IPS DF 19.7 (cell line): ENCODE results near the gene OST4.

Experiments used
- DNase-seq: peaks from one replicate; pipeline ENCODE4 v3.0.0-alpha.2; 2013; ENCODE audit warnings: low read depth, low spot score

OST4 gene

DNA sequence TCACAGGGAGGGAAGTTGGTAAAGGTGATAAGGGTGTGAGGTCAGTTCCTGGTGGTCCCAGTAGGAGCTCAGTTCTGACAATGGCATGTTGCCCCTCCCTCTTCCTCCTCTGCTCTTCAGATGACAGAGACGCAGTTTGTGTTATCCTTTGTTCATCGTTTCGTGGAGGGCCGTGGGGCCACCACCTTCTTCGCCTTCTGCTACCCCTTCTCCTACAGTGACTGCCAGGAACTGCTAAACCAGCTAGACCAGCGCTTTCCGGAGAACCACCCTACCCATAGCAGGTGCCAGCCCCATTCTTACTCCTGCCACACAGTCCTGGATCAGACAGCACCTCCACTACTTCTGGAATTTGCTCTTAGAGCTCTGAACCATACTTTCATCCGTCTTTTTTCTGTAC, 17.7 kb downstream of the OST4 start:
- DNase-seq, result no peak

DNA sequence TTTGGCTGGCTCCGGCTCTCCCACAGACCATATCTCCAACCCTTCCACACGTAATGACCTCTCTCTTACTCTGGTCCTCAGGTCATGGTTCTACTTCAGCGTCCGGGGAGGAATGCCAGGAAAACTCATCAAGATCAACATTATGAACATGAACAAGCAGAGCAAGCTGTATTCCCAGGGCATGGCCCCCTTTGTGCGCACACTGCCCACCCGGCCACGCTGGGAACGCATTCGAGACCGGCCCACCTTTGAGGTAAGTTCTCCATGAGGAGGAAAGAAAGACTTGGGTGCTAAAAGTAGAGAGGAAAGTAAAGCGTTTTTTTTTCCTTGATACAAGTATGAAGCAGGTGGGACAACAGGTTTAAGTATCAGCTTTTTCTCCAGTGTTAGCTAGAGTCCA, 18.1 kb downstream of the OST4 start:
- DNase-seq, result no peak

DNA sequence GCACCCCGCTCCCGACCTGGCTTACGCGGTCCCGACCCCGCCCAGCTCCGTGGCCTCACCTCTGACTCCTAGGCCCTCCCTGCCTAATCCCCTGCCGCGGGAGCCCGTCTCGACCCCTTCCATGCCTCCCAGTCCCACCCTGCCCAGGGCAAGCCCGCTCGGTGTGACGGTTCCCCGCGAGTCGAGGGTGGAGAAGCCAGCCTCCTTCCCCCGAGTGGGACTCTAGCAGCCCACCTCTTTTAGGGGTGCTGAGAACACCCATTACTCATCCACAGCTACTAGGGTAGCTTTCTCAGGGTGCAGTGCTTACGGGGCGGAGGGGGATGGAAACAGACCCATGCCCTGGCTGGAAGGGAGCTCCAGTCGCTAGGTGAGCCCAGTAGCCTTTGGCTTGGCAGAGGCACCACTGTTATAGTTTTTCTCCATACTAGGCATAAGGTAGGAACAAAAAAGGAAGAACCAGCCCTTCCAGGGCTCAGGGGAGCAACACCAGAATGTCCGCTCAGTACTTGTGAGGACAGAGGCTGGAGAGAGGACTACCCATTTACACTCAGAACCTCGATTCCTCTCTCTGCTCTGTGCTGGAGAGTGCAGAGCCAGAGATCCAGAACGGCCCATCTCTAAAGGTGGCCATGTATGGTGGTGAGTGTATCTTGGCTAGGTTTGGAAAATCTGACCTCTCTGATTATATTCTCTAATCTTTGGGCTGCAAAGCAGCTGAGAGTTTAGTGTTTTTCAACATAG, 19.4 kb downstream of the OST4 start:
- no peak for DNase-seq

DNA sequence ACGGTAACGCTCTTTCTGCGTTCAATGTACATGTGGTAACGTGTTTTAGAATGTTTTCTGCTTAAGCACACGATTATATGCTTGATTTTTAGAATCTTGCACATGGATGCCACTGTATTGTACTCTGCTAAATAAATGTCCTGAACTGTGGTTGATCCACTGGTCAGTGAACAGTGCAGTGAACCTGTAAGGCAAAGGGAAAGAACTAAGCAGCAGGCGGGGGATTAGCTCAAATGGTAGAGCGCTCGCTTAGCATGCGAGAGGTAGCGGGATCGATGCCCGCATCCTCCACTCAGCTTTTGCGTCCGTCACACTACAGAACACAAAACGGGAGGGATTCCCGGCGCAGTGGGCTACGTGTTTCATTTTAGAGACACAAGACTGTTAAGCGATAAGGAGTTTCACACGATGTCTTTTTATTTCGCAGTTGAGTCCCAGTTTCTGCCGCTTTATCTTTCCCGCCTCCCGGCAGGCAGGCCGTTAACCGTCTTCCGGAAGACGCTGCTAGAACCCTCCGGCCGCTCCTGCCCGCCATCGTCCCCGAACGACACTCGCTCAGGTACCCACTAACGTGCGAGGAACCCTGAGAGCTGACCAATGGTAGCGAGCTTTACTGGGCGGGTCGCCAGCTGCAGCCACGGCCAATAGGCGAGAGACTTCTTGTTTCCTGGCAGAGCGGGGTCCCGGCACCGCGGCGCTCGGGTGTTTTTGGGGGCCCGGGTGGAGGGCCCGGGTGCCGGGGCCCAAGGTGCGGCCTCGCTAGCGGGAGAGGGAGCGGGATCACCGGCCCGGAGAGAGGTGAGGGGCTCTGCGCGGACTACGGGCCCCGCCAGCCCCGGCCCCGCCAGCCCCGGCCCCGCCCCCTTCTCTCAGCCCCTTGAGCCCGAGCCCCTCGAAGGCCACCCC, 20.2 kb downstream of the OST4 start, which contains the start of gene AGBL5:
TSS of gene AGBL5 (plus strand) at position 673 of the 906 bp plus-strand sequence. CDS start 1,291 bp downstream, outside the sequence.
- DNase-seq, result no peak

DNA sequence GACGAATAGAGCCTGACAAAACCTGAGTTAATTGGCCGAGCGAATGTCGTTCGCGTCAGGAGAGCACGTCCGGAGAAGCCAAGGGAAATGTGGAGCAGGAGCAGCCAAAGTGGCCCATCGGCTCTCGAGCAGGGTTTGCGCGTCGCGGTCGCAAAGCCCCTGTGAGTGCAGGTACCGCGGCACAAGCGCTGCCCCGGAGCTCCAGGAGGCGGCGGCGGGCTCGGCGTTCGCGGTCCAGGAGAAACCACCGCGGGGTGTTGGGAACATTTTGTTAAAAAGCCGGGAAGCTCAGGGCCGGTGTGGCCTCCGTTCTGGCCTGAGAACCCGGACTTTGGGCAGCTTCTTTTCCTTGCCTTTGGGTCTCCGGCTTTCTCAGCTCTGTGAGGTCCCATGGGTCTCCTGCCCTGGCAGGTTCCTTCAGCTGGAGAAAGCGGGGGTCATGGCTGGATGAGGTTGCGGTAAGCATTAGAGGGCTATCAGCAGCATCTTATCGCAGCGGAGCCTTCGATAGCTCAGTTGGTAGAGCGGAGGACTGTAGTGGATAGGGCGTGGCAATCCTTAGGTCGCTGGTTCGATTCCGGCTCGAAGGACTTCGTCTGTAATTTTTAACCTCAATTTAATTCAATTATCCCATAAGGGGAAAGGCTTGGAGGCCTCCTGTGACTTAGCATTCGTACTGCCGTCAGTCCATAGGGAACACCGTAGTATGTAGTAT, 21.0 kb downstream of the OST4 start:
- no peak for DNase-seq

DNA sequence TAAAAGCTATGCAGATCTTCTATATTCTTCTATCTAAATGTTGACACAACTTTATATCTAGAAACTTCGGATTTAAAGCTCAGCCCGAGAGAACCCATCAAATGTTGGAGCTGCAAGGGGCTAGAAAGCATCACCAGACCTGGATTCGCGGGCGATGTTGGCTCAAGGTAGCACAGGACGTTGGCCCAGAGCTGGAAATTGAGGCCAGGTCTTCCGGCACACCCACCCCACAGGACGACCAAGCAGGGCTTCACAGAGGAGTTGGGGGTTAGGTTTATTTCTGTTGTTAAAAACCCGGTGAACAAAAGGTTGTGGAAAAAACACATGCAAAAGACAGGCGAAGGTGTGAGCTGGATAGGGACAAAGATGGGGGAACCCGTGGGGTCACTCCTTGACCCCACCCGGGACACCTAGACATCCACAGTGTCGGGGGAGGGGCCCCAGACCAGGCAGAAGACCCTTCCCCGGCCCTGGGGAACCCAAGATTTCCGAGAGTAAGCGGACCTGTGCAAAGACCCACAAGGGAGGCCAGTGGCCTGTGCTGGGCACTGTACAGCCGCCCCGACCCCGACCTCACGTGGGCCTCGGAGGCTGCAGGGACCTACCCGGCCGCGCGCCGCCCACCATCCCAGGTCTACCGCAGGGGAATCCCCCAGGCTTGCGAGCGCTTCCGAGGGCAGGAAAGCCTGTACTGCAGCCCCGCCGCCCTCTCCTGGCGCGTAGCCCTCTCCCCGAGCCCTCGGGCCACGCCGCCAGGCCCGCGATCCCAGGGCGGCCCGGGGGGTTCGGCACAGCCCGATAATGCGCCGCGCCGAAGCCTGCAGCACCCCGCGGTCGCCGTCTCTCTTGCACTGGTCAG, 21.8 kb downstream of the OST4 start:
- no peak for DNase-seq

DNA sequence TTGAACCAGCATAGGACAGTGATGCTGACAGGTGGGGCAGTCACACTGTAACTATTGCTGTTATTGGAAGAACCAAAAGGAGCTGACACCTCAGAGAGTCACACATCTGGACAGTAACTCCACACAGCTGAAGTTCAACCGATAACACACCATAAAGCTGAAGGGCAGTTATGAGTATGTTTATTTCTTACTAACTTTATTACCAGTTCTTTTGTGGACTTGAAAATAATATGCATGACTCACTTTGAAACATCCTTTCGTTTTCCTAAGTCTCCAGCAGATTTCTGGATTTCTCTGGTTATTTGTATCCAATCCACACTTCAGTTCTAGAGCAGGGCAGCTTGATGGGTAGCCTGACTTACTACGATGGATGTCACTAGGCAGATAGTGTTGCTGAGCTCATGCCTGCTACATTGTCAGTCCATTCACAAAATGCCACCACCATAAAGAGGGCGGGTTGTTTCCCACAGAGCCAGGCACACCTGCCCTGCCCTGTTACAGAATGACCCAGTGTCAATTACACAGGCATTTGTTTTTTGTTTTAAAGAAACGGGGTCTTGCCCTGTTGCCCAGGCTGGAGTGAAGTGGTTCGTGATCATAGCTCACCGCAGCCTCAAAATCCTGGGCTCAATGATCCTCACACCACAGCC, 28.3 kb downstream of the OST4 start:
- DNase-seq, result no peak

DNA sequence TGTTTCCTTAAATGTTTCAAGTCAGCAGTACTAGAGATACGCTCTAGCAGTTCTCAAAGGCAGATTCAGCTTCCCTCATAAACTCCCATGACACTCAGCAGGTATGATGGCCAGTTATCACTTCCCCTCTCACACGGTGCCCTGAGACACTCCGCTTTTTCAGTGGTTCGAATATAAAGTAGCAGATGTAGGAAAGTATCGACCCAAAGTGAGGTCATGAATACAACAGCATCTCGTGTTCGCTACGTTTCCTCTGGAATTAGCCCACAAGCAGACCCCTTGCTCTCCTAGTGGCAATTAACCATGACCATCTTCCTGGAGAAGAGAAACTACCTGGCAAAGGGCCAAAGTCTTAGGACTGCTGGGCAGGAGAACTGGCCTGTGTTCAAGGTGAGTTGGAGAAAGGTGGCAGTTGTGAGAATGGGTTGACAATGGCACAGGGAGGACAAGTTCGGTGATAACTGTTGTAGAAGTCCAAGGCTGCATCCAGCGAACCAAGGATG, 29.2 kb downstream of the OST4 start:
- DNase-seq, result no peak

DNA sequence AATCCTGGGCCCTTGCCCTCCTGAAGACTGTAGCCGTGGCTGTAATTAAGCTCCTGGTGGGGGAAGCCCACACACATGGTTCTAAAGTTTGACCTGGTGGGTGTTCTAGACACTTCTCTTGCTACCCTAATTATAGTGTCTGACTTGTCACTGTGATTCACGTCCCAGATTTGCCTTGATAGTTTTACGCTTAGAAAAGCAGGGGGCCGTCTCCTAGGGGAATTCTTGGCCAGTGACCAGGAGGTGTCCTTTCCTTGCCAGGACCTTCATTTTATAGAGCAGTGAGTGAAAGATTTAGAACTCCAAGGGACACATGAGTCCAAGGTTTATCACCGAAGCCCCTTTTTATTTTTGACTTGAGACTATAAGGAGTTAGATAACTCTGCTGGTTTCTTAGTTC, 29.7 kb downstream of the OST4 start:
- DNase-seq, result no peak

DNA sequence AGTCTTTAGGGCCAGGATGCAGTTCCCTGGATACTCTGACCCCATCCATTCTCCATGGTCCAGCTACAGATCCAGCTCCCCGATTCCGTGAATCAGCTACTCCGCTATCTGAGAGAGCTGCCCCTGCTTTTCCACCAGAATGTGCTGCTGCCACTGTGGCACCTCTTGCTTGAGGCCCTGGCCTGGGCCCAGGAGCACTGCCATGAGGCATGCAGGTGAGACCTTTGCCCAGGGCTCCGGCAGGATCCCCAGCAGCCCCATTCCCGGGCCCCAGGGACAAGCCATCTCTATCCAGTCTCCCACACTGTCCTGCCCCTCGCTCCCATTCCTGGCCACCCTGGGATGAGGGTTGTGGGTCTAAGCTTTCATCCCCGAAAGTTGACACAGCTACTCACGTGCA, 31.2 kb downstream of the OST4 start:
- no peak for DNase-seq

DNA sequence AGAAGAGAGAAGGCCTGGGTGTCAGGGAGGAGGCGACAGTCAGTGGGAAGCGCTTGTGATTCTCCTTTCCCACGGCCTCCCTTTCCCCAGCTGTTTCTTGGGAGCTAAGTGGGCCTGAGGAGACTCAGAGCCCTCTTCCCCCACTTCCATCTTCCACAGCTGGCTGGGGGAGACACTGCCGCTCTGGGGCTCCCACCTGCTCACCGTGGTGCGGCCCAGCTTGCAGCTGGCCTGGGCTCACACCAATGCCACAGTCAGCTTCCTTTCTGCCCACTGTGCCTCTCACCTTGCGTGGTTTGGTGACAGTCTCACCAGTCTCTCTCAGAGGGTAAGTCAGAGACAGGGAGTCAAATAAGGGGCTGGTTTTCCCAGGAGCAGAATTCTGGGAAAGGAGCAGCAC, 31.6 kb downstream of the OST4 start:
- no peak for DNase-seq

DNA sequence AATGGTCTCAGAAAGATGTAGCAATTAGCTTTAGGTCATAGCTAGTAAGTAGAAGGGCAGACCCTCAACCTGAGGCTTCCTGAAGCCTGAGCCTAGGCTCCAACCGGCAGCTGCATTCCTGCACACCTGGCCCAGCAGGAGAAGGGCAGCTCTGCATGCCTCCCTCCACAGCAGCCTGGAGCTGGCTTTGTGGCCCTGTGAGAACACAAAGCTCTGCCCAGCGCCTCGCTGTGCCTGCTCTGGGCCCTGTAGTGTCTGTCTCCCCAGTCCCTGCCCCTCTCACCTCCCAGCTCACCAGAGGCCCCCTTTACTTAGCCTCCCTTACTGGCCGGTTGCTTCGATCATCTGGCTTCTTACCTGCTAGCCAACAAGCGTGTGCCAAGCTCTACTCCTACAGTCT, 32.0 kb downstream of the OST4 start:
- DNase-seq, result no peak

DNA sequence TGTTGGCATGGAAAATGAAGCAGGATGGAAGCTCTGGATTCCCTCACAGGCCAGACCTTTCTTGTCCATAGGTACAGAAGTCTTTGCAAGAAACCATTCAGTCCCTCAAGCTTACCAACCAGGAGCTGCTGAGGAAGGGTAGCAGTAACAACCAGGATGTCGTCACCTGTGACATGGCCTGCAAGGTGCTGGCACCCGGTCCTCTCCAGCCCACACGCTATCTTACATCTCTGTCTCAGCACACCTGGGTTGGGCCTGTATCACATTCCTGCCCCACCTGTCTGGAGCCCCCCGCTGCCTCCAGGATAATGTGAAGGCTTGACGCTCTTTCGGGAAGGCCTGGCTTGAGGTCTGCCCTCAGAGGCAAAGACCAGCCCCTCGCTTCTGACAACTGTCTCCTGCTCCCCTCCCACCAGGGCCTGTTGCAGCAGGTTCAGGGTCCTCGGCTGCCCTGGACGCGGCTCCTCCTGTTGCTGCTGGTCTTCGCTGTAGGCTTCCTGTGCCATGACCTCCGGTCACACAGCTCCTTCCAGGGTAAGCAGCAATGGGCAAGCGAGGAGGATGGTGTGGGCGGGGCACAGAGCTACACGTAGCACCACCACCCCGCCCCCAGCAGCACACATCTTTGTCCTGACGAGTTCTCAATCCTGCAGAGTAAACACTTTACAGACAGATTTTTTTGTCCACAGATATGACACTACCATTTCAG, 32.7 kb downstream of the OST4 start:
- no peak for DNase-seq

DNA sequence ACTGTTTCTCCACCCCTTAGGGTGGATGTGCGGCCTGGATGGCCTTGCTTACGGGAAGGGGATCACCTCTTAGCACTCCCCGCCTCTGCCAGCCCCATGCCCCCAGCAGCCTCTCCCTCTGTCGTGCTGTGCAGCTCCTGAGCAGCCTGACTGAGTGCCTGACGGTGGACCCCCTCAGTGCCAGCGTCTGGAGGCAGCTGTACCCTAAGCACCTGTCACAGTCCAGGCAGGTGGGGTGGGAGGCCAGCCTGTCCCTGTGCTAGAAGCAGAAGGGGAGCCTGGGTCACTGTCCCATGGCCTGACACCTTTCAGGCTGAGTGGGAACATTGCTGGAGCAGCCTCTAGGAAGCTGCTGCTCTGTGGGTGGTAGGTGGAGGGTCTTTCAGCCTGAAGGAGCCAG, 33.4 kb downstream of the OST4 start:
- DNase-seq, result no peak

DNA sequence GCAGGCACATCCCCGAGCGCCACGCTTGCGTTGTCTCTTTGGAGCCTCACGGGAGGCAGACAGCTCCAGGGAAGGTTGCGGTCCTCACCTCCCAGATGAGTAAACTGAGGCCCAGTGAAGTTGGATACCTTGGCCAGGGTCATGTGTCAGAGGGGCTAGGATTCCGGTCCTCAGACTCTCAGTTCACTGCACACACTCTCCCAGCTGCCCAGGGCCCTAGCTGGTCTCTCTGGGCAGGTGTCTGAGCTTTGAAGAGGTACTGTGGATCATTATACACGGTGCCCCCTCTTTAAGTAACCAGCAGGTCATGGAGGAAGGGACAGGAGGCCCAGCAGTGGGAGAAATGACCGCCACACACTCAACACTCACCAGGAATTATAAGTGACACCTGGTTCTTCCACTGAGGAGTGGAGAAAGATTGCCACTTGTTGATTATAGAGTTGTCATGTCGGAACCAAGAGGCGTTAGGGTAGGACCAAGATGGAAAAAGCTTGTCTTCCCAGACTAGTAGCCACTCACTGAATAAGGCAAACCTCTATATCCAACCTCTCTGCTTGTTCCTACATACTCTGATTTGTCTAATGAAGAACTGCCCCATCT, 38.1 kb downstream of the OST4 start:
- no peak for DNase-seq

DNA sequence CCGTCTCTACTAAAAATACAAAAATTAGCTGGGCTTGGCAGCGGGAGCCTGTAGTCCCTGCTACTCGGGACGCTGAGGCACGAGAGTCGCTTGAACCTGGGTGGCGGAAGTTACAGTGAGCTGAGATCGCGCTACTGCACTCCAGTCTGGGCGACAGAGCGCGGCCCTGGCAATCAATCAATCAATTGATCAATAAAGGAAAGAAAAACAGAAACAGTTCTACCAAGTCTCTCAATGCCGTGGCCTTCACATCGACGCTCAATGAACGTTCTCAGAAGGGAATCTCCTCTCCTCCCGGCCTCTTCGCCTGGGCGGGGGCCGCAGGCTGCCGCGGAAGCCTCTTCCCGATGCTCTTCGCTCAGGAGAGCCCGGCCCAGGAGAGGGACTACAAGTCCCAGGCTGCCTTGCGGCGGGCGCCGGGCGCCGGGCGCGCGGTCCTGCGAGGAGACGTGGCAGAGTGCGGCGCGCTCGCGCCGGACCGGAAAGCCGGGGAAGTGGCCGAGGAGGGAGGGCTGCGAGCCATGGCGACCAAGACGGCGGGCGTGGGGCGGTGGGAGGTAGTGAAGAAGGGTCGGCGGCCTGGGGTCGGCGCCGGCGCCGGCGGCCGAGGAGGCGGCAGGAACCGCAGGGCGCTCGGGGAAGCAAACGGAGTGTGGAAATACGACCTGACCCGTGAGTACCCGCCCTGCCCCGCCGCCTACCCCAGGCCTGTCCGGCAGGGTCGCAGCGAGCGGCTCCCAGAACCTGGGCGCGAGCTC, 38.8 kb downstream of the OST4 start, which contains the start of gene TMEM214:
TSS of gene TMEM214 (plus strand) at position 471 of the 758 bp plus-strand sequence. CDS start at position 522, 51 bp downstream.
- DNase-seq, result peak; percentile 33

DNA sequence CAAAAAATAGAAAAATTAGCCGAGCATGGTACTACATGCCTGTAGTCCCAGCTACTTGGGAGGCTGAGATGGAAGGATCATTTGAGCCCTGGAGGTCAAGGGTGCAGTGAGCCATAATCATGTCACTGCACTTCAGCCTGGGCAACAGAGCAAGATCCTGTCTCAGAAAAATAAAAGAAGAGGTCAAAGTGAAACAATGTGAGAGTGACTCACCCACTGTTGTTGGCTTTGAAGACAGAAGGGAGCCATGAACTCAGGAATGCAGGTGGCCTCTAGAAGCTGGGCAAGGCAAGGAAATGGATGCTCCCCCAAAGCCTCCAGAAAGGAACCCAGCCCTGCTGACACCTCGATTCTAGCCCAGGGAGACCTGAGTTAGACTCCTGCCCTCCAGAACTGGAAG, 42.4 kb downstream of the OST4 start:
- DNase-seq, result no peak

DNA sequence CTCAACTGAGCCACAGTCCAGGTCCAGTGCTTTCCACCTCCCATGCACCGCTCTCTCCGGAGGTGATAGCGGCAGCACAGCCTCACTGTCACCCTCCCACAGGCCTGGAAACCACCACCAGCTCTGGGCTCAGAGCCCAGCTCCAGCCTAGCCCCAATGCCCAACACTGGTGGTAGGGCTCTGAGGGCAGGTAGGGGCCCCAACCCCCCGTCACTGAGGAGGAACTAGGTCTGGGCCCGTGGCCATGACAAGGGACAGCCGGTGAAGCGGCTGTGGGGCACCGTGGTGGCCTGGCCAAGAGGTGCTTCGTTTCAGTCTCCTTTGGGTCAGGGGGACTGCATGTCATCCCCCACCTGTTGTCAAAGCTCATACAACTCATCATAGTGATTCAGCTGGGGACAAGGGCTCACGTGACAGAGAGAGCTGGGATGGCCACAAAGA, 44.2 kb downstream of the OST4 start:
- no peak for DNase-seq
